HepG2 (cell line): ENCODE results near the gene VRK3.

ENCODE experiments used
- ATF2 ChIP-seq: sonication (generic); formaldehyde crosslinking; IDR thresholded peaks from 2 replicates; pipeline ENCODE4 v1.4.0; 2020; ENCODE audit warnings: missing genetic modification reagents
- CTCF ChIP-seq: sonication (generic); formaldehyde crosslinking; IDR thresholded peaks from 2 replicates; pipeline ENCODE4 v1.5.0; 2020; ENCODE audit warnings: mild to moderate bottlenecking, missing genetic modification reagents, moderate library complexity
- FIP1L1 ChIP-seq: fragments of 200-400 bp; formaldehyde crosslinking; IDR thresholded peaks from 2 replicates; pipeline ENCODE4 v1.6.1; 2018; ENCODE audit warnings: low read depth, mild to moderate bottlenecking, low read length, moderate library complexity, borderline replicate concordance; ENCODE audit not compliant: insufficient read depth
- KDM1A ChIP-seq: IDR thresholded peaks from 2 replicates; pipeline ENCODE4 v1.6.1; 2016; ENCODE audit warnings: missing compliant biosample characterization
- MAX ChIP-seq: IDR thresholded peaks from 2 replicates; pipeline ENCODE4 v1.6.1; 2012; ENCODE audit warnings: inconsistent platforms
- RELA ChIP-seq: sonication (generic); formaldehyde crosslinking; IDR thresholded peaks from 2 replicates; pipeline ENCODE4 v1.4.0; 2020; ENCODE audit warnings: missing genetic modification reagents
- THAP11 ChIP-seq: IDR thresholded peaks from 2 replicates; pipeline ENCODE4 v1.6.1; 2016; ENCODE audit warnings: missing biosample characterization, missing genetic modification reagents
- ZBTB21 ChIP-seq: sonication (generic); formaldehyde crosslinking; IDR thresholded peaks from 2 replicates; pipeline ENCODE4 v1.4.0; 2020; ENCODE audit warnings: missing genetic modification reagents
- ZBTB8A ChIP-seq: sonication (generic); formaldehyde crosslinking; IDR thresholded peaks from 2 replicates; pipeline ENCODE4 v1.4.0; 2020; ENCODE audit warnings: mild to moderate bottlenecking, low read depth, missing genetic modification reagents, borderline replicate concordance
- ZFP41 ChIP-seq: sonication (generic); formaldehyde crosslinking; IDR thresholded peaks from 2 replicates; pipeline ENCODE4 v1.4.0; 2020; ENCODE audit warnings: mild to moderate bottlenecking, missing genetic modification reagents, borderline replicate concordance
- ZKSCAN5 ChIP-seq: sonication (generic); formaldehyde crosslinking; IDR thresholded peaks from 2 replicates; pipeline ENCODE4 v1.5.1; 2020; ENCODE audit warnings: mild to moderate bottlenecking, missing genetic modification reagents
- ZNF784 ChIP-seq: sonication (generic); formaldehyde crosslinking; IDR thresholded peaks from 2 replicates; pipeline ENCODE4 v1.5.1; 2020; ENCODE audit warnings: missing genetic modification reagents, mild to moderate bottlenecking, borderline replicate concordance

GRCh38 chr19:49940482-49940791 lies 84.7 kb downstream of the VRK3 start:
- TF ChIP-seq CTCF (CRISPR knock-in tag) (no peak), ZFP41 (CRISPR knock-in tag) (no peak), KDM1A (CRISPR knock-in tag) (no peak), ZBTB21 (CRISPR knock-in tag) (no peak), RELA (CRISPR knock-in tag) (no peak), THAP11 (CRISPR knock-in tag) (no peak), FIP1L1 (no peak), ZNF784 (CRISPR knock-in tag) (no peak), ZBTB8A (CRISPR knock-in tag) (no peak), MAX (no peak), ATF2 (CRISPR knock-in tag) (no peak), ZKSCAN5 (CRISPR knock-in tag) (no peak)
